HepG2 (cell line): ENCODE measurements around the gene PSMB3. TPM values are rescaled to one million over a fixed set of nuclear protein-coding genes. Genes with fewer than 3 reads are reported as not detected.

ENCODE experiments used
- KLF11 ChIP-seq: IDR thresholded peaks from 2 replicates; pipeline ENCODE4 v1.6.1; 2016; ENCODE audit warnings: missing compliant biosample characterization
- MAF1 ChIP-seq: sonication (generic); formaldehyde crosslinking; IDR thresholded peaks from 2 replicates; pipeline ENCODE4 v1.5.0; 2020; ENCODE audit warnings: missing genetic modification reagents, borderline replicate concordance
- MEF2D ChIP-seq: sonication (generic); formaldehyde crosslinking; IDR thresholded peaks from 2 replicates; pipeline ENCODE4 v1.5.1; 2020; ENCODE audit warnings: mild to moderate bottlenecking, missing genetic modification reagents
- PAXIP1 ChIP-seq: sonication (generic); formaldehyde crosslinking; conservative IDR thresholded peaks from 2 replicates; pipeline ENCODE4 v1.4.0; 2020; ENCODE audit warnings: mild to moderate bottlenecking, missing genetic modification reagents, moderate library complexity
- POLR2G ChIP-seq: fragments of 200-400 bp; formaldehyde crosslinking; IDR thresholded peaks from 2 replicates; pipeline ENCODE4 v1.6.1; 2018; ENCODE audit warnings: mild to moderate bottlenecking, low read depth, low read length, moderate library complexity
- REXO4 ChIP-seq: sonication (generic); formaldehyde crosslinking; IDR thresholded peaks from 2 replicates; pipeline ENCODE4 v1.8.0; 2022; ENCODE audit warnings: missing genetic modification reagents, mild to moderate bottlenecking, borderline replicate concordance
- SPEN ChIP-seq: sonication (generic); formaldehyde crosslinking; IDR thresholded peaks from 2 replicates; pipeline ENCODE4 v1.5.1; 2020; ENCODE audit warnings: low read depth, mild to moderate bottlenecking, missing genetic modification reagents
- STAT5B ChIP-seq: sonication (generic); formaldehyde crosslinking; IDR thresholded peaks from 2 replicates; pipeline ENCODE4 v1.4.0; 2020; ENCODE audit warnings: missing genetic modification reagents
- ZBTB49 ChIP-seq: sonication (generic); formaldehyde crosslinking; IDR thresholded peaks from 2 replicates; pipeline ENCODE4 v1.4.0; 2020; ENCODE audit warnings: missing genetic modification reagents, borderline replicate concordance
- ZNF354B ChIP-seq: sonication (generic); formaldehyde crosslinking; IDR thresholded peaks from 2 replicates; pipeline ENCODE4 v1.8.0; 2022; ENCODE audit warnings: mild to moderate bottlenecking, missing genetic modification reagents
- ZNF589 ChIP-seq: sonication (generic); formaldehyde crosslinking; conservative IDR thresholded peaks from 2 replicates; pipeline ENCODE4 v1.8.0; 2022; ENCODE audit warnings: mild to moderate bottlenecking, moderate library complexity, missing genetic modification reagents
- ZNF691 ChIP-seq: sonication (generic); formaldehyde crosslinking; IDR thresholded peaks from 2 replicates; pipeline ENCODE4 v1.4.0; 2020; ENCODE audit warnings: missing genetic modification reagents, low read depth, mild to moderate bottlenecking, borderline replicate concordance
- polyA plus RNA-seq, 8 experiments: library from polyadenylated mRNA; depleted of rRNA in 3 of 8; stranded (reverse) in 7 of 8; unstranded in 1 of 8; fragments of >200 nt; fragmentation: Illumina TruSeq in 4 of 8; extraction: Trizol in 4 of 8; gene quantifications; 2 replicates each; pipeline versions ENCODE4 v1.2.1 to v1.2.3, GENCODE V29; 2011 to 2016; ENCODE audit warnings: low read depth in 4 of 8, missing spikeins in 1 of 8, mixed read lengths in 1 of 8; ENCODE audit not compliant: insufficient read depth in 1 of 8
- total RNA-seq, 5 experiments: library from RNA; depleted of rRNA; stranded (reverse); fragments of >200 nt; fragmentation: Illumina TruSeq; extraction: Trizol; gene quantifications; 2 replicates each; pipeline ENCODE4 v1.2.3, GENCODE V29; 2016; ENCODE audit warnings: low read depth in 1 of 5
- TF ChIP-seq, protein P1 (sequence below), 2 experiments: fragments of 450-650 bp in 1 of 2; sonication (generic) in 1 of 2; formaldehyde crosslinking; IDR thresholded peaks; 2 replicates each; pipeline versions ENCODE4 v1.5.0 to v1.8.0; 2020 to 2022; ENCODE audit warnings: mild to moderate bottlenecking in 1 of 2, missing genetic modification reagents in 1 of 2
- TF ChIP-seq, protein P2 (sequence below): sonication (generic); formaldehyde crosslinking; IDR thresholded peaks from 2 replicates; pipeline ENCODE4 v1.4.0; 2020; ENCODE audit warnings: mild to moderate bottlenecking, missing genetic modification reagents

Gene PSMB3
- total and polyA plus RNA-seq, 2 of the 13 experiments (the other 11 are each of a cell fraction or from before 2014, with no cell fraction given), result 366 to 517 TPM

- TF ChIP-seq ZNF691 (CRISPR knock-in tag) (peak; percentile 45), ZNF354B (CRISPR knock-in tag) (peak; percentile 85; the same call in 1 of the 2 replicates), ZNF589 (CRISPR knock-in tag) (peak; percentile 83), PAXIP1 (CRISPR knock-in tag) (peak; percentile 68), MAF1 (no peak), SPEN (CRISPR knock-in tag) (peak; percentile 75; the same call in 1 of the 2 replicates), KLF11 (CRISPR knock-in tag) (peak; percentile 80), ZBTB49 (CRISPR knock-in tag) (0 out of 2 replicates have a peak, but pooled peaks have one; percentile 43), POLR2G (peak; percentile 81), STAT5B (CRISPR knock-in tag) (no peak), MEF2D (CRISPR knock-in tag) (no peak), REXO4 (CRISPR knock-in tag) (no peak)
- TF ChIP-seq, protein P1, sequence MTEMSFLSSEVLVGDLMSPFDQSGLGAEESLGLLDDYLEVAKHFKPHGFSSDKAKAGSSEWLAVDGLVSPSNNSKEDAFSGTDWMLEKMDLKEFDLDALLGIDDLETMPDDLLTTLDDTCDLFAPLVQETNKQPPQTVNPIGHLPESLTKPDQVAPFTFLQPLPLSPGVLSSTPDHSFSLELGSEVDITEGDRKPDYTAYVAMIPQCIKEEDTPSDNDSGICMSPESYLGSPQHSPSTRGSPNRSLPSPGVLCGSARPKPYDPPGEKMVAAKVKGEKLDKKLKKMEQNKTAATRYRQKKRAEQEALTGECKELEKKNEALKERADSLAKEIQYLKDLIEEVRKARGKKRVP (CRISPR knock-in tag; IDR thresholded peaks at IDR 0.05), result no peak
- TF ChIP-seq, protein P2, sequence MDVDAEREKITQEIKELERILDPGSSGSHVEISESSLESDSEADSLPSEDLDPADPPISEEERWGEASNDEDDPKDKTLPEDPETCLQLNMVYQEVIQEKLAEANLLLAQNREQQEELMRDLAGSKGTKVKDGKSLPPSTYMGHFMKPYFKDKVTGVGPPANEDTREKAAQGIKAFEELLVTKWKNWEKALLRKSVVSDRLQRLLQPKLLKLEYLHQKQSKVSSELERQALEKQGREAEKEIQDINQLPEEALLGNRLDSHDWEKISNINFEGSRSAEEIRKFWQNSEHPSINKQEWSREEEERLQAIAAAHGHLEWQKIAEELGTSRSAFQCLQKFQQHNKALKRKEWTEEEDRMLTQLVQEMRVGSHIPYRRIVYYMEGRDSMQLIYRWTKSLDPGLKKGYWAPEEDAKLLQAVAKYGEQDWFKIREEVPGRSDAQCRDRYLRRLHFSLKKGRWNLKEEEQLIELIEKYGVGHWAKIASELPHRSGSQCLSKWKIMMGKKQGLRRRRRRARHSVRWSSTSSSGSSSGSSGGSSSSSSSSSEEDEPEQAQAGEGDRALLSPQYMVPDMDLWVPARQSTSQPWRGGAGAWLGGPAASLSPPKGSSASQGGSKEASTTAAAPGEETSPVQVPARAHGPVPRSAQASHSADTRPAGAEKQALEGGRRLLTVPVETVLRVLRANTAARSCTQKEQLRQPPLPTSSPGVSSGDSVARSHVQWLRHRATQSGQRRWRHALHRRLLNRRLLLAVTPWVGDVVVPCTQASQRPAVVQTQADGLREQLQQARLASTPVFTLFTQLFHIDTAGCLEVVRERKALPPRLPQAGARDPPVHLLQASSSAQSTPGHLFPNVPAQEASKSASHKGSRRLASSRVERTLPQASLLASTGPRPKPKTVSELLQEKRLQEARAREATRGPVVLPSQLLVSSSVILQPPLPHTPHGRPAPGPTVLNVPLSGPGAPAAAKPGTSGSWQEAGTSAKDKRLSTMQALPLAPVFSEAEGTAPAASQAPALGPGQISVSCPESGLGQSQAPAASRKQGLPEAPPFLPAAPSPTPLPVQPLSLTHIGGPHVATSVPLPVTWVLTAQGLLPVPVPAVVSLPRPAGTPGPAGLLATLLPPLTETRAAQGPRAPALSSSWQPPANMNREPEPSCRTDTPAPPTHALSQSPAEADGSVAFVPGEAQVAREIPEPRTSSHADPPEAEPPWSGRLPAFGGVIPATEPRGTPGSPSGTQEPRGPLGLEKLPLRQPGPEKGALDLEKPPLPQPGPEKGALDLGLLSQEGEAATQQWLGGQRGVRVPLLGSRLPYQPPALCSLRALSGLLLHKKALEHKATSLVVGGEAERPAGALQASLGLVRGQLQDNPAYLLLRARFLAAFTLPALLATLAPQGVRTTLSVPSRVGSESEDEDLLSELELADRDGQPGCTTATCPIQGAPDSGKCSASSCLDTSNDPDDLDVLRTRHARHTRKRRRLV, result 0 out of 2 replicates have a peak, but pooled peaks have one; percentile 31
Observed at GRCh38 chr17:38730526-38731379, 21.8 kb upstream of the PSMB3 start (continued).
